Immature natural killer cell (primary cell): ENCODE data around the gene SLFN13. TPM values are rescaled to one million over a fixed set of nuclear protein-coding genes. Genes with fewer than 3 reads are reported as not detected.
"Not testable (repeated sequence)": the region's sequence is repeated elsewhere in the genome, so short reads cannot be mapped to it uniquely, and the experiment has no call there.

Experiments
- DNase-seq, 3 donors: peaks; one replicate each; pipeline ENCODE4 v3.0.0; 2022; ENCODE audit warnings: mixed read lengths in 1 of 3
- H3K27ac Mint-ChIP-seq, 6 donors: one replicate each; pipeline ENCODE4 v1.8.0; 2020; ENCODE audit warnings: mixed read lengths in 6 of 6, mild to moderate bottlenecking in 5 of 6, inconsistent platforms in 4 of 6, moderate library complexity in 3 of 6
- H3K27me3 Mint-ChIP-seq, 3 donors: one replicate each; pipeline ENCODE4 v1.8.0; 2020 to 2021; ENCODE audit warnings: low read depth in 3 of 3, mild to moderate bottlenecking in 3 of 3, mixed read lengths in 3 of 3, moderate library complexity in 3 of 3, inconsistent platforms in 1 of 3
- H3K36me3 Mint-ChIP-seq, 3 donors: one replicate each; pipeline ENCODE4 v1.8.0; 2020; ENCODE audit warnings: mixed read lengths in 3 of 3, inconsistent platforms in 2 of 3, mild to moderate bottlenecking in 2 of 3
- H3K4me1 Mint-ChIP-seq, 2 donors: one replicate each; pipeline ENCODE4 v1.8.0; 2020; ENCODE audit warnings: inconsistent platforms in 2 of 2, mild to moderate bottlenecking in 2 of 2, mixed read lengths in 2 of 2, moderate library complexity in 1 of 2
- H3K4me3 Mint-ChIP-seq, 5 donors: one replicate each; pipeline ENCODE4 v1.8.0; 2020; ENCODE audit warnings: mild to moderate bottlenecking in 5 of 5, mixed read lengths in 5 of 5, inconsistent platforms in 3 of 5, moderate library complexity in 3 of 5
- H3K9me3 Mint-ChIP-seq, 6 donors: one replicate each; pipeline ENCODE4 v1.8.0; 2020; ENCODE audit warnings: mild to moderate bottlenecking in 6 of 6, mixed read lengths in 6 of 6, inconsistent platforms in 4 of 6, moderate library complexity in 3 of 6
- polyA plus RNA-seq, 3 donors: library from polyadenylated mRNA; unstranded; fragments of 300-500 nt; fragmentation: Illumina TruSeq; gene quantifications; one replicate each; pipeline ENCODE4 v1.2.3, GENCODE V29; 2021

The SLFN13 gene
- polyA plus RNA-seq, 3 donors from 2014 or later, result 11.8 to 41.8 (median 39.2) TPM

DNA sequence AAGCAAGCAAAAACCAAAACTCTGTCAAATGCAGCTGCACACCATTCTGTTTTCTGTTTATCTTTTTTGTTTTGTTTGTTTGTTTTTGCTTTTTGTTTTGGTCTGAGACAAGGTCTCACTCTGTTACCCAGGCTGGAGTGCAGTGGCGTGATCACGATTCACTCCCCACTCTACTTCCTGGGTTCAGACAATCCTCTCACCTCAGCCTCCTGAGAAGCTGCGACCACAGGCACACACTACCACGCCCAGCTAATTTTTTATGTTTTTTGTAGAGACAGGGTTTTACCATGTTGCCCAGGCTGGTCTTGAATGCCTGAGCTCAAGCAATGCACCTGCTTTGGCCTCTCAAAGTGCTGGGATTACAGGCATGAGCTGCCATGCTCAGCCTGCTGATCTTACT is 19.3 kb upstream of the SLFN13 start:
- Mint-ChIP-seq H3K4me3 (peak overlapping the region; percentile 72 to 83 (median 77)), H3K27me3 (peaks cover 3 to 9% (median 4%) of the 10 kb centered on the region in 3 donors), H3K9me3 (peaks cover 0 to 2% (median 0%) of the 10 kb centered on the region in 6 donors), H3K36me3 (peaks cover 13 to 32% (median 27%) of the 10 kb centered on the region in 3 donors), H3K27ac (peak overlapping the region; percentile 86 to 99 (median 91)), H3K4me1 (peaks cover 58 to 78% of the 10 kb centered on the region in 2 donors)
- DNase-seq, result peak; percentile 73 to 81 (median 77)

- peak overlapping the region; percentile 87 to 100 (median 96) for H3K27ac Mint-ChIP-seq
- H3K4me3 Mint-ChIP-seq, result peak overlapping the region; percentile 82 to 93 (median 85)
- H3K9me3 Mint-ChIP-seq, result peaks cover 0 to 6% (median 0%) of the 10 kb centered on the region in 6 donors
- DNase-seq, result peak; percentile 84 to 90 (median 88)
- H3K4me1 Mint-ChIP-seq, result peaks cover 20 to 52% of the 10 kb centered on the region in 2 donors
- H3K36me3 Mint-ChIP-seq, result peaks cover 7 to 27% (median 17%) of the 10 kb centered on the region in 3 donors
- H3K27me3 Mint-ChIP-seq, result peaks cover 4 to 7% (median 5%) of the 10 kb centered on the region in 3 donors
Measured at GRCh38 chr17:35460354-35460851, 11.8 kb upstream of the SLFN13 start.

DNA sequence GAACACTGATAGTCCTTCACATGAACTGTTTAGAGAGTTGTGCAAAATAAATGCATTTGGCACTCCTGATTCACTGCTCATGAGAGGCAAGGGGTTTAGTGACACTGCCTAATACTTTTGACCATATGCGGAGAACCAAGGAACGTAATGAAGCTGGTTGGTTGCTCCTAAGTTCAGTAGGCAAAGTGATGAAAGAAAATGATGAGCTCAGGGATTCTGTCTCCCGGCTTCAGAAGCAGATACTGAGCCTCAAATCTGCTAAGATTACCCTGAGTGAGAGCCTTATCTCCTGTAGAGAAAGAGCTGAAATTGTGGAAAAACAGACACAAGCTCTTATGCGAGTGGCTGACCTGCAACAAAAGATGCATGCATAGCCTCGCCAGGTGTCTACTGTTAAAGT is 5.5 kb upstream of the SLFN13 start:
- not testable (repeated sequence) for H3K9me3 Mint-ChIP-seq, DNase-seq, H3K4me3 Mint-ChIP-seq
- H3K27ac Mint-ChIP-seq, result peak overlapping the region in 3 of 6 donors; percentile 16 to 42 (median 29)
- H3K36me3 Mint-ChIP-seq, result peaks cover 0 to 16% (median 14%) of the 10 kb centered on the region in 3 donors
- H3K27me3 Mint-ChIP-seq, result peaks cover 5 to 14% (median 9%) of the 10 kb centered on the region in 3 donors
- peaks cover 11 to 29% of the 10 kb centered on the region in 2 donors for H3K4me1 Mint-ChIP-seq

DNA sequence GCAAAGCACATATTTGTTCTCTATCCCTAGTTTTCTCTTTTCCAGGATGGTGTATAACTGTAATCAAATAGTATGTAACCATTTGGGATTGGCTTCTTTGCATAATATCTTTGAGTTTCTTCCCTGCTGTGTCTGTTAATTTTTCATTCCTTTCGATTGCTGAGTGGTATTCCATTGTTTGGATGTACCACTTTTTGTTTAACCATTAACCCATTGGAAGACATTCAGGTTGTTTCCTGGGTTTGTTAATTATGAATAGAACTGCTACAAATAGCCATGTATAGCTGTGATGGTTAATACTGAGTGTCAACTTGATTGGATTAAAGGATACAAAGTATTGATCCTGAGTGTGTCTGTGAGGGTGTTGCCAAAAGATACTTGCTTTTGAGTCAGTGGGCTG is 4.6 kb upstream of the SLFN13 start:
- Mint-ChIP-seq H3K9me3 (peaks cover 0 to 5% (median 0%) of the 10 kb centered on the region in 6 donors), H3K4me1 (peaks cover 14 to 23% of the 10 kb centered on the region in 2 donors), H3K4me3 (no peak overlapping the region), H3K27me3 (peaks cover 9 to 19% (median 17%) of the 10 kb centered on the region in 3 donors), H3K36me3 (peaks cover 0 to 9% (median 7%) of the 10 kb centered on the region in 3 donors), H3K27ac (peak overlapping the region in 4 of 6 donors; percentile 5 to 72 (median 28))
- DNase-seq, result no peak

GRCh38 chr17:35449371-35449931 is 885 bp upstream of the SLFN13 start:
- Mint-ChIP-seq H3K4me1 (peaks cover 27 to 45% of the 10 kb centered on the region in 2 donors), H3K9me3 (no peaks in the 10 kb centered on the region), H3K36me3 (peaks cover 7 to 9% (median 8%) of the 10 kb centered on the region in 3 donors), H3K4me3 (peak overlapping the region; percentile 96 to 98 (median 96)), H3K27me3 (peaks cover 11 to 22% (median 22%) of the 10 kb centered on the region in 3 donors), H3K27ac (peak overlapping the region; percentile 96 to 100 (median 99))
- peak; percentile 82 to 85 (median 84) for DNase-seq

DNA sequence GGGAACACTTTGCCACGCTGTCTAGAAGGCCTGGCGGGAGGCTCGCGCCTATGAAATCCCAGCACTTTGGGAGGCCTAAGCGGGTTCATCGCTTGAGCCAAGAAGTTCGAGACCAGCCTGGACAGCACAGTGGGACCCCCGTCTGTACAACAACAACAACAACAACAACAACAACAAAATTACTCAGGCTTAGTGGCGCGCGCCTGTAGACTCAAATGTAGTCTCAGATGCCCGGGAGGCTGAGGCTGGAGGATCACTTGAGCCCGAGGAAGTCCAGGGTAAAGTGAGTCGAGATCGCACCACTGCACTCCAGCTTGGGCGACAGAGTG is 297 bp upstream of the SLFN13 start:
- no peak for DNase-seq
- Mint-ChIP-seq H3K4me3 (peak overlapping the region; percentile 96 to 98 (median 96)), H3K27me3 (peaks cover 11 to 22% (median 22%) of the 10 kb centered on the region in 3 donors), H3K9me3 (no peaks in the 10 kb centered on the region), H3K4me1 (peaks cover 27 to 51% of the 10 kb centered on the region in 2 donors), H3K27ac (peak overlapping the region; percentile 96 to 100 (median 99)), H3K36me3 (peaks cover 9 to 13% (median 10%) of the 10 kb centered on the region in 3 donors)

- H3K27me3 Mint-ChIP-seq, result peaks cover 11 to 22% (median 22%) of the 10 kb centered on the region in 3 donors
- DNase-seq, result no peak
- no peaks in the 10 kb centered on the region for H3K9me3 Mint-ChIP-seq
- H3K4me1 Mint-ChIP-seq, result peaks cover 27 to 54% of the 10 kb centered on the region in 2 donors
- H3K4me3 Mint-ChIP-seq, result peak overlapping the region; percentile 96 to 98 (median 96)
- peak overlapping the region; percentile 96 to 100 (median 99) for H3K27ac Mint-ChIP-seq
- H3K36me3 Mint-ChIP-seq, result peaks cover 11 to 20% (median 17%) of the 10 kb centered on the region in 3 donors
Measured at GRCh38 chr17:35447499-35447898, 1.1 kb downstream of the SLFN13 start.

- Mint-ChIP-seq H3K4me1 (peaks cover 17 to 41% of the 10 kb centered on the region in 2 donors), H3K4me3 (no peak overlapping the region), H3K27ac (no peak overlapping the region), H3K9me3 (no peaks in the 10 kb centered on the region), H3K27me3 (peaks cover 0 to 5% (median 1%) of the 10 kb centered on the region in 3 donors), H3K36me3 (peaks cover 3 to 10% (median 7%) of the 10 kb centered on the region in 3 donors)
- DNase-seq, result no peak
Measured at GRCh38 chr17:35438433-35438832, 10.1 kb downstream of the SLFN13 start.

- peaks cover 3 to 8% (median 7%) of the 10 kb centered on the region in 3 donors for H3K27me3 Mint-ChIP-seq
- peak; percentile 33 to 46 (median 37) for DNase-seq
- H3K27ac Mint-ChIP-seq, result peak overlapping the region; percentile 94 to 99 (median 96)
- no peaks in the 10 kb centered on the region for H3K9me3 Mint-ChIP-seq
- peak overlapping the region; percentile 96 to 100 (median 98) for H3K4me3 Mint-ChIP-seq
- H3K4me1 Mint-ChIP-seq, result peaks cover 57 to 67% of the 10 kb centered on the region in 2 donors
- peaks cover 0 to 4% (median 0%) of the 10 kb centered on the region in 3 donors for H3K36me3 Mint-ChIP-seq
Measured at GRCh38 chr17:35433075-35433894, 15.3 kb downstream of the SLFN13 start.

GRCh38 chr17:35432176-35433074 is 16.1 kb downstream of the SLFN13 start, which contains the start of gene SLFN12:
Gene SLFN12, minus strand, starts transcription at chr17:35432500. Its CDS starts 9,472 bp downstream, at chr17:35423028.
- Mint-ChIP-seq H3K27ac (peak within 1 kb of the TSS; percentile 94 to 99 (median 96)), H3K9me3 (no peaks in the 10 kb centered on the region), H3K4me3 (peak within 1 kb of the TSS; percentile 96 to 100 (median 98)), H3K4me1 (peaks cover 65 to 73% of the 10 kb centered on the region in 2 donors), H3K36me3 (peaks cover 0 to 4% (median 0%) of the 10 kb centered on the region in 3 donors), H3K27me3 (peaks cover 3 to 8% (median 7%) of the 10 kb centered on the region in 3 donors)
- DNase-seq, result peak; percentile 71 to 73 (median 73)

DNA sequence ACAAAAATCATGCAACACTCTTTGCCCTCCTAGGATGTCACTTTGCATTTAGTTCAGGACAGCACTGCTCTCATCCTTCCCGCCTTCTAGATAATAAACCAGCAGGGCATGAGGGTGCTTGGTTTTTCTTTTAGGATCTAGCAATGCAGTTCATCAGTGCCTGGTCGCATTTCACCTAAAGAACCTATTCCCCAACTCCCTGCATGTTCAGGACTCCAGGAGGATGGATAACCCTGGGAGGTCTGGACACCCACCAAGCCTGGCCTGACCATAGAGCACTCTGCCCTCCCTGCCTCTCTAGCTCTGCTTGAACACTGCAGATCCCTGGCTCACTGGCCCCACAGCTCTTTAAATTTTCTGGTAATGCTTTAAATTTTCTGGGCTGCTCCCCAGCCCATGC is 18.9 kb downstream of the SLFN13 start:
- peaks cover 3 to 8% (median 7%) of the 10 kb centered on the region in 3 donors for H3K27me3 Mint-ChIP-seq
- H3K27ac Mint-ChIP-seq, result peak overlapping the region in 2 of 6 donors; percentile 12 to 61
- no peak for DNase-seq
- H3K4me3 Mint-ChIP-seq, result peak overlapping the region in 3 of 5 donors; percentile 11 to 51 (median 34)
- H3K4me1 Mint-ChIP-seq, result peaks cover 66 to 91% of the 10 kb centered on the region in 2 donors
- H3K9me3 Mint-ChIP-seq, result no peaks in the 10 kb centered on the region
- peaks cover 5 to 12% (median 12%) of the 10 kb centered on the region in 3 donors for H3K36me3 Mint-ChIP-seq

GRCh38 chr17:35428229-35428628 is 20.3 kb downstream of the SLFN13 start:
- Mint-ChIP-seq H3K27me3 (peaks cover under 1 to 5% (median 3%) of the 10 kb centered on the region in 3 donors), H3K4me3 (peak overlapping the region in 2 of 5 donors; percentile 14 to 45), H3K36me3 (peaks cover 5 to 12% (median 12%) of the 10 kb centered on the region in 3 donors), H3K4me1 (peaks cover 57 to 83% of the 10 kb centered on the region in 2 donors), H3K9me3 (no peaks in the 10 kb centered on the region), H3K27ac (peak overlapping the region in 5 of 6 donors; percentile 13 to 76 (median 61))
- DNase-seq, result no peak
